Lower leg skin (tissue), 3 donors: ENCODE measurements around the gene MMEL1.

ENCODE experiments used
- CTCF ChIP-seq, 3 donors: fragments of 450-650 bp; IDR thresholded peaks; one replicate each; pipeline ENCODE4 v1.5.1; 2016; ENCODE audit warnings: antibody characterized with exemption in 3 of 3, mild to moderate bottlenecking in 3 of 3, moderate library complexity in 2 of 3
- POLR2A ChIP-seq, 2 donors: fragments of 450-650 bp; IDR thresholded peaks; one replicate each; pipeline ENCODE4 v1.6.1; 2016 to 2017; ENCODE audit warnings: antibody characterized with exemption in 2 of 2, mild to moderate bottlenecking in 1 of 2, moderate library complexity in 1 of 2

GRCh38 chr1:2644171-2644570 is 11.4 kb upstream of the MMEL1 start:
- TF ChIP-seq CTCF (IDR thresholded peaks at IDR 0.05) (no peak), POLR2A (IDR thresholded peaks at IDR 0.05) (no peak)
